ENCODE data around the gene ASCL3. TPM values are rescaled to one million over a fixed set of nuclear protein-coding genes. Genes with fewer than 3 reads are reported as not detected.
A peak's percentile ranks its signal among the peaks of the same experiment; 100 is the strongest.

Gene ASCL3
- total and polyA plus RNA-seq, 2 donors (not counting 1 experiment from before 2014, with no cell fraction given), result not detected

GRCh38 chr11:8967184-8967583, 24.4 kb upstream of the ASCL3 start:
- no peak overlapping the region for H3K27ac ChIP-seq (ENCODE audit: insufficient read depth, low read length)
- no peaks in the 10 kb centered on the region for H3K27me3 ChIP-seq (ENCODE audit: control insufficient read depth, insufficient read depth, low read length)
- no peak for TF ChIP-seq EZH2 (IDR thresholded peaks at IDR 0.05; ENCODE audit: low read length, missing control alignments)
- TF ChIP-seq, protein P1, sequence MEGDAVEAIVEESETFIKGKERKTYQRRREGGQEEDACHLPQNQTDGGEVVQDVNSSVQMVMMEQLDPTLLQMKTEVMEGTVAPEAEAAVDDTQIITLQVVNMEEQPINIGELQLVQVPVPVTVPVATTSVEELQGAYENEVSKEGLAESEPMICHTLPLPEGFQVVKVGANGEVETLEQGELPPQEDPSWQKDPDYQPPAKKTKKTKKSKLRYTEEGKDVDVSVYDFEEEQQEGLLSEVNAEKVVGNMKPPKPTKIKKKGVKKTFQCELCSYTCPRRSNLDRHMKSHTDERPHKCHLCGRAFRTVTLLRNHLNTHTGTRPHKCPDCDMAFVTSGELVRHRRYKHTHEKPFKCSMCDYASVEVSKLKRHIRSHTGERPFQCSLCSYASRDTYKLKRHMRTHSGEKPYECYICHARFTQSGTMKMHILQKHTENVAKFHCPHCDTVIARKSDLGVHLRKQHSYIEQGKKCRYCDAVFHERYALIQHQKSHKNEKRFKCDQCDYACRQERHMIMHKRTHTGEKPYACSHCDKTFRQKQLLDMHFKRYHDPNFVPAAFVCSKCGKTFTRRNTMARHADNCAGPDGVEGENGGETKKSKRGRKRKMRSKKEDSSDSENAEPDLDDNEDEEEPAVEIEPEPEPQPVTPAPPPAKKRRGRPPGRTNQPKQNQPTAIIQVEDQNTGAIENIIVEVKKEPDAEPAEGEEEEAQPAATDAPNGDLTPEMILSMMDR (conservative IDR thresholded peaks at IDR 0.05 in 1 of 2, IDR thresholded peaks at IDR 0.05 in 1 of 2; ENCODE audit: low read depth in 1 of 2, low read length in 2 of 2), result no peak

DNA sequence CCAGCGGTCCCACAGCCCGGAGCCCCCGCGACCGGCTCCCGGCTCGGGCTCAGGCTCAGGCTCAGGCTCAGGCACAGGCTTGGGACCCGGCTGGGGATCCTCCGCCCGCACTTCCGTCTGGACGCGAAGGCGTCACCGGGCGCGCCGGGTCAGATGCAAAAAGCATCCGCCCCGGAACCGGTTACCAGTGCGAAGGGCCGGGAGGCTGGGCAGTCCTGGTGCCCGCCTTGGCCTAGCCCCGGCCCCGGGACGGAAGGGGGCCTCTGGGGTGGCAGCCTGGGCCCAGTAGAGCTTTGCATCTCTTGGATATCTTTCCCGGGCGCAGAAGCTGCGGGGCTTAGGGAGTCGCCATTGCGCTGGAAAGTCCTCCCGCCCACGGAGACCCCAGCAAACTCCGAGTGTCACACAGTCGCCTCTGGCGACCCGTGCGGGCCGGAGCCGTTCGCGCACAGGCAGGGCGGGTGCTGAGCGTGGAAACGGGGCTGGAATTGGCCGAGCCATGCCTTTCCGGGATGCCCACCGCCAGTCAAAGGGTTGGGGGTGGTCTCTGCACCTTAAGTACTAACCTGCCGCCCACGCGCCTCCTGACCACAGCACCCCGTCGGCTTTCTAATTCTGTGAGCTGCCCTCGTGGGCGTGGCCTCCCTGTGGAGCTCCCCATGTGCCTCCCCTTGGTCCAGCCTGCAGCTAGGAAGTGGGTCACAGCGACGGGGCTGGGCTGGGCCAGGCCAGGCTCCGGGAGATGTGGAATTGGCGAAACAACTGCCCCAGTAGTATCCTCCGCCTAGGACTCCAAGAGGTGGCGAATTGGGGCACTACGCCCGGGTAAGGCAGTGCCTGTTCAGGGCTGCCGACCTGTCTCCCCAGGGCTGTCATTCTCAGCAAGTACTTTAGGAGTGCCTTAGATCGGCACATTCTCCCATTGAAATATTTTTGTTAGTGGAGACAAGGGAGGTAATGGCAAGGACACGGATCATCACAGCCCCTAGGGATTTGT, 21.8 kb upstream of the ASCL3 start, which contains the start of gene TMEM9B:
TMEM9B (minus strand) TSS at position 119 of the 997 bp plus-strand sequence. CDS start 129 bp downstream, outside the sequence.
- Histone ChIP-seq H3K27ac (ENCODE audit: insufficient read depth, low read length) (peak within 1 kb of the TSS; percentile 93), H3K36me3 (ENCODE audit: control insufficient read depth, insufficient read depth, low read length) (no peaks in the 10 kb centered on the region), H3K9ac (ENCODE audit: insufficient read depth, low read length) (peak within 1 kb of the TSS; percentile 92), H3K9me3 (ENCODE audit: control insufficient read depth, insufficient read depth, low read depth, low read length) (no peaks in the 10 kb centered on the region), H3K27me3 (ENCODE audit: control insufficient read depth, insufficient read depth, low read length) (no peaks in the 10 kb centered on the region), H2AFZ (ENCODE audit: low read length) (peak within 1 kb of the TSS; percentile 84), H3K79me2 (ENCODE audit: control insufficient read depth, insufficient read depth, low read length) (peaks cover 31% of the 10 kb centered on the region), H4K20me1 (ENCODE audit: control insufficient read depth, extremely low read depth, insufficient read depth, low read length) (no peaks in the 10 kb centered on the region), H3K4me1 (ENCODE audit: control insufficient read depth, extremely low read depth, insufficient read depth, low read length) (peaks cover 6% of the 10 kb centered on the region), H3K4me2 (ENCODE audit: extremely low read depth, insufficient read depth, low read length) (peak within 1 kb of the TSS; percentile 89), H3K4me3 (replicated peaks in 1 of 4; ENCODE audit: control extremely low read depth in 1 of 4, insufficient read depth in 1 of 4, low read depth in 3 of 4, low read length in 4 of 4) (peak within 1 kb of the TSS; percentile 65 to 88 (median 80))
- TF ChIP-seq, protein P1 (conservative IDR thresholded peaks at IDR 0.05 in 1 of 2, IDR thresholded peaks at IDR 0.05 in 1 of 2; ENCODE audit: low read depth in 1 of 2, low read length in 2 of 2), result no peak
- TF ChIP-seq EZH2 (IDR thresholded peaks at IDR 0.05; ENCODE audit: low read length, missing control alignments), result no peak
- DNase-seq (ENCODE audit: low read depth in 2 of 2), result peak; percentile 85 to 86

More at GRCh38 chr11:8967184-8967583, 24.4 kb upstream of the ASCL3 start:
- Histone ChIP-seq H2AFZ (ENCODE audit: low read length) (no peak overlapping the region), H3K4me1 (ENCODE audit: control insufficient read depth, extremely low read depth, insufficient read depth, low read length) (peaks cover 6% of the 10 kb centered on the region), H3K4me2 (ENCODE audit: extremely low read depth, insufficient read depth, low read length) (no peak overlapping the region), H3K4me3 (replicated peaks in 1 of 4; ENCODE audit: control extremely low read depth in 1 of 4, insufficient read depth in 1 of 4, low read depth in 3 of 4, low read length in 4 of 4) (no peak overlapping the region), H4K20me1 (ENCODE audit: control insufficient read depth, extremely low read depth, insufficient read depth, low read length) (no peaks in the 10 kb centered on the region), H3K36me3 (ENCODE audit: control insufficient read depth, insufficient read depth, low read length) (no peaks in the 10 kb centered on the region), H3K9me3 (ENCODE audit: control insufficient read depth, insufficient read depth, low read depth, low read length) (no peaks in the 10 kb centered on the region), H3K9ac (ENCODE audit: insufficient read depth, low read length) (no peak overlapping the region), H3K79me2 (ENCODE audit: control insufficient read depth, insufficient read depth, low read length) (peaks cover 19% of the 10 kb centered on the region)
- no peak for DNase-seq (ENCODE audit: low read depth in 2 of 2)

GRCh38 chr11:8963569-8964323, 20.9 kb upstream of the ASCL3 start:
- peaks cover 8% of the 10 kb centered on the region for H3K4me1 ChIP-seq (ENCODE audit: control insufficient read depth, extremely low read depth, insufficient read depth, low read length)
- peak overlapping the region; percentile 76 for H2AFZ ChIP-seq (ENCODE audit: low read length)
- H3K4me2 ChIP-seq (ENCODE audit: extremely low read depth, insufficient read depth, low read length), result peak overlapping the region; percentile 87
- peaks cover 37% of the 10 kb centered on the region for H3K79me2 ChIP-seq (ENCODE audit: control insufficient read depth, insufficient read depth, low read length)
- TF ChIP-seq EZH2 (IDR thresholded peaks at IDR 0.05; ENCODE audit: low read length, missing control alignments), result no peak
- TF ChIP-seq, protein P1 (conservative IDR thresholded peaks at IDR 0.05 in 1 of 2, IDR thresholded peaks at IDR 0.05 in 1 of 2; ENCODE audit: low read depth in 1 of 2, low read length in 2 of 2), result no peak
- H3K27me3 ChIP-seq (ENCODE audit: control insufficient read depth, insufficient read depth, low read length), result no peaks in the 10 kb centered on the region
- H4K20me1 ChIP-seq (ENCODE audit: control insufficient read depth, extremely low read depth, insufficient read depth, low read length), result no peaks in the 10 kb centered on the region
- peak overlapping the region; percentile 65 to 88 (median 80) for H3K4me3 ChIP-seq (replicated peaks in 1 of 4; ENCODE audit: control extremely low read depth in 1 of 4, insufficient read depth in 1 of 4, low read depth in 3 of 4, low read length in 4 of 4)
- no peaks in the 10 kb centered on the region for H3K36me3 ChIP-seq (ENCODE audit: control insufficient read depth, insufficient read depth, low read length)
- peak in 1 of 2 donors; percentile 65 for DNase-seq (ENCODE audit: low read depth in 2 of 2)
- H3K27ac ChIP-seq (ENCODE audit: insufficient read depth, low read length), result peak overlapping the region; percentile 93
- no peaks in the 10 kb centered on the region for H3K9me3 ChIP-seq (ENCODE audit: control insufficient read depth, insufficient read depth, low read depth, low read length)
- H3K9ac ChIP-seq (ENCODE audit: insufficient read depth, low read length), result peak overlapping the region; percentile 92

Data from fibroblast of lung (primary cell).